GM12891 (cell line): ENCODE results near the gene SMIM10L2A.

Source experiments
- POLR2A ChIP-seq: IDR thresholded peaks from 2 replicates; pipeline ENCODE4 v1.6.1; 2011; ENCODE audit warnings: low read depth, low read length, control low read depth
- POLR2AphosphoS5 ChIP-seq: IDR thresholded peaks from 2 replicates; pipeline ENCODE4 v1.6.1; 2011; ENCODE audit warnings: low read depth, low read length, control low read depth
- POU2F2 ChIP-seq: IDR thresholded peaks from 2 replicates; pipeline ENCODE4 v1.6.1; 2011; ENCODE audit warnings: low read depth, mild to moderate bottlenecking, control low read depth, low read length, moderate library complexity
- SPI1 ChIP-seq: IDR thresholded peaks from 2 replicates; pipeline ENCODE4 v1.6.1; 2011; ENCODE audit warnings: low read depth, low read length, control low read depth

DNA sequence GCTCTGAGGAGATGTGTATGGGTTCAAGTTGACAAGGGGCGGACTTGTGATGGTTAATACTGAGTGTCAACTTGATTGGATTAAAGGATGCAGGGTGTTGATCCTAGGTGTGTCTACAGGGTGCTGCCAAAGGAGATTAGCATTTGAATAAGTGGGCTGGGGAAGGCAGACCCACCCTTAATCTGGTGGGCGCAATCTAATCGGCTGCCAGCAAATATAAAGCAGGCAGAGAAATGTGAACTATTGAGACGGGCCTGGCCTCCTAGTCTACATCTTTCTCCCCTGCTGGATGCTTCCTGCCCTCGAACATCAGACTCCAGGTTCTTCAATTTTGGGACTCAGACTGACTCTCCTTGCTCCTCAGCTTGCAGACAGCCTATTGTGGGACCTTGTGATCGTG lies 26.7 kb upstream of the SMIM10L2A start:
- TF ChIP-seq POLR2AphosphoS5: no peak
- no peak for TF ChIP-seq SPI1
- TF ChIP-seq POLR2A: no peak
- no peak for TF ChIP-seq POU2F2
